ENCODE results near the gene RAB26. TPM values are rescaled to one million over a fixed set of nuclear protein-coding genes. Genes with fewer than 3 reads are reported as not detected.

The RAB26 gene
- total and polyA plus RNA-seq, 2 of the 13 experiments (the other 11 are each of a cell fraction or from before 2014, with no cell fraction given) = 0.86 to 3.6 TPM

DNA sequence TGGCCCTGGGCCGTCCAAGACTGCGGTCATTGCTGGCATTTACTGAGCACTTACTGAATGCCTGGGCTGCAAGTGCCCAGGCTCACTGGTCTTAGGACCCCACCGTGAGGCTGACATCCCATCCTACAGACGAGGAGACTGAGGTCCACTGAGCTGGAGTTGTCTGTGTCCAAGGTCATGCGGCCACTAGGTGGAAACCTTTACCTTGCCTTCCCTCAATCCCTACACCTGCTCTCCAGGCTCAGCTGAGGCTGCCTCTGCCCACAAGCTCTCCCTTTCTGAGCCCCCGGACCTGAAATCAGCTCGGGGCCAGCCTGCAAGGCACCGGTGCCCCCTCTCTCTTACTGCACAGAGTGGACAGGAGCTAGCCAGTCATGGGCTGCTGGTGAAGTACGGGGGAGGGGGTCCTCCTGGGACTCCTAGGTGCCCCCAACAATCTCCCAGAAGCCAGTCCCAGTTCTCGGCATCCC is 46.5 kb downstream of the RAB26 start (continued):
- TF ChIP-seq, protein P1, sequence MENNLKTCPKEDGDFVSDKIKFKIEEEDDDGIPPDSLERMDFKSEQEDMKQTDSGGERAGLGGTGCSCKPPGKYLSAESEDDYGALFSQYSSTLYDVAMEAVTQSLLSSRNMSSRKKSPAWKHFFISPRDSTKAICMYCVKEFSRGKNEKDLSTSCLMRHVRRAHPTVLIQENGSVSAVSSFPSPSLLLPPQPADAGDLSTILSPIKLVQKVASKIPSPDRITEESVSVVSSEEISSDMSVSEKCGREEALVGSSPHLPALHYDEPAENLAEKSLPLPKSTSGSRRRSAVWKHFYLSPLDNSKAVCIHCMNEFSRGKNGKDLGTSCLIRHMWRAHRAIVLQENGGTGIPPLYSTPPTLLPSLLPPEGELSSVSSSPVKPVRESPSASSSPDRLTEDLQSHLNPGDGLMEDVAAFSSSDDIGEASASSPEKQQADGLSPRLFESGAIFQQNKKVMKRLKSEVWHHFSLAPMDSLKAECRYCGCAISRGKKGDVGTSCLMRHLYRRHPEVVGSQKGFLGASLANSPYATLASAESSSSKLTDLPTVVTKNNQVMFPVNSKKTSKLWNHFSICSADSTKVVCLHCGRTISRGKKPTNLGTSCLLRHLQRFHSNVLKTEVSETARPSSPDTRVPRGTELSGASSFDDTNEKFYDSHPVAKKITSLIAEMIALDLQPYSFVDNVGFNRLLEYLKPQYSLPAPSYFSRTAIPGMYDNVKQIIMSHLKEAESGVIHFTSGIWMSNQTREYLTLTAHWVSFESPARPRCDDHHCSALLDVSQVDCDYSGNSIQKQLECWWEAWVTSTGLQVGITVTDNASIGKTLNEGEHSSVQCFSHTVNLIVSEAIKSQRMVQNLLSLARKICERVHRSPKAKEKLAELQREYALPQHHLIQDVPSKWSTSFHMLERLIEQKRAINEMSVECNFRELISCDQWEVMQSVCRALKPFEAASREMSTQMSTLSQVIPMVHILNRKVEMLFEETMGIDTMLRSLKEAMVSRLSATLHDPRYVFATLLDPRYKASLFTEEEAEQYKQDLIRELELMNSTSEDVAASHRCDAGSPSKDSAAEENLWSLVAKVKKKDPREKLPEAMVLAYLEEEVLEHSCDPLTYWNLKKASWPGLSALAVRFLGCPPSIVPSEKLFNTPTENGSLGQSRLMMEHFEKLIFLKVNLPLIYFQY (CRISPR knock-in tag; IDR thresholded peaks at IDR 0.05; ENCODE audit: borderline replicate concordance) = no peak
- TF ChIP-seq AHDC1 (CRISPR knock-in tag; IDR thresholded peaks at IDR 0.05; ENCODE audit: borderline replicate concordance) (no peak), ZNF703 (CRISPR knock-in tag; IDR thresholded peaks at IDR 0.05; ENCODE audit: borderline replicate concordance) (no peak), THAP9 (CRISPR knock-in tag; IDR thresholded peaks at IDR 0.05; ENCODE audit: borderline replicate concordance) (no peak), ZZZ3 (CRISPR knock-in tag; IDR thresholded peaks at IDR 0.05; ENCODE audit: borderline replicate concordance) (no peak)
- TF ChIP-seq, protein P2, sequence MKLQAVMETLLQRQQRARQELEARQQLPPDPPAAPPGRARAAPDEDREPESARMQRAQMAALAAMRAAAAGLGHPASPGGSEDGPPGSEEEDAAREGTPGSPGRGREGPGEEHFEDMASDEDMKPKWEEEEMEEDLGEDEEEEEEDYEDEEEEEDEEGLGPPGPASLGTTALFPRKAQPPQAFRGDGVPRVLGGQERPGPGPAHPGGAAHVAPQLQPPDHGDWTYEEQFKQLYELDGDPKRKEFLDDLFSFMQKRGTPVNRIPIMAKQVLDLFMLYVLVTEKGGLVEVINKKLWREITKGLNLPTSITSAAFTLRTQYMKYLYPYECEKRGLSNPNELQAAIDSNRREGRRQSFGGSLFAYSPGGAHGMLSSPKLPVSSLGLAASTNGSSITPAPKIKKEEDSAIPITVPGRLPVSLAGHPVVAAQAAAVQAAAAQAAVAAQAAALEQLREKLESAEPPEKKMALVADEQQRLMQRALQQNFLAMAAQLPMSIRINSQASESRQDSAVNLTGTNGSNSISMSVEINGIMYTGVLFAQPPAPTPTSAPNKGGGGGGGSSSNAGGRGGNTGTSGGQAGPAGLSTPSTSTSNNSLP (IDR thresholded peaks at IDR 0.05; ENCODE audit: low read depth, low read length) = no peak
